ENCODE measurements around the gene TCHHL1.

TCHHL1 gene

GRCh38 chr1:152107984-152108881, 19.4 kb upstream of the TCHHL1 start:
- no peak for DNase-seq

GRCh38 chr1:152107031-152107983, 18.4 kb upstream of the TCHHL1 start:
- no peak overlapping the region for H3K27ac ChIP-seq
- H3K27me3 ChIP-seq (ENCODE audit: insufficient read depth, low read depth, severe bottlenecking) = peaks cover 91% of the 10 kb centered on the region
- no peak for TF ChIP-seq CTCF (IDR thresholded peaks at IDR 0.05; ENCODE audit: low read depth, low read length)
- H3K4me3 ChIP-seq (ENCODE audit: low read depth, low read length) = no peak overlapping the region
- no peak for DNase-seq
- no peaks in the 10 kb centered on the region for H3K36me3 ChIP-seq
- peaks cover 42% of the 10 kb centered on the region for H3K9me3 ChIP-seq (ENCODE audit: severe bottlenecking)

More at GRCh38 chr1:152107984-152108881, 19.4 kb upstream of the TCHHL1 start:
- Histone ChIP-seq H3K27ac (no peak overlapping the region), H3K27me3 (ENCODE audit: insufficient read depth, low read depth, severe bottlenecking) (peaks cover 91% of the 10 kb centered on the region), H3K36me3 (no peaks in the 10 kb centered on the region), H3K9me3 (ENCODE audit: severe bottlenecking) (peaks cover 52% of the 10 kb centered on the region), H3K4me3 (ENCODE audit: low read depth, low read length) (no peak overlapping the region)
- TF ChIP-seq CTCF (IDR thresholded peaks at IDR 0.05; ENCODE audit: low read depth, low read length) = no peak

DNA sequence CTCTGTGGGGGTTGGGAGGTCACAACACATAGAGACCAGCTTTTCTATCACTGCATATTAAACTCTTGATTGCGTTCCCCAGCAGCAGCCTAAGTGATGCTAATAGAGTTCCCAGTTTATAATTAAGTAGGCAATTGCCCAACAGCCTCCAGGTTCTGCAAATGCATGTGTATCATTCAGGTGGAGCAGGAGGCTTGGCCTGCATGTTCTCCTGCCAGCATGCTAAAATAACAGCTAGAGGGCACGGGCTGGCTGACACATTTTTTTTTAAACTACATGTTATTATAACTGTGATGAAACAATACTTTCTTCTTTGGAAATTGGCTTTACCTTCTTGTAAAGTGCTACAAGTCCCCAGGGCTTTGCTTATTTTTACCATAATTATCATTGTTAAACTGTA, 16.0 kb upstream of the TCHHL1 start:
- Histone ChIP-seq H3K9me3 (ENCODE audit: severe bottlenecking) (peaks cover 28% of the 10 kb centered on the region), H3K27ac (no peak overlapping the region), H3K36me3 (no peaks in the 10 kb centered on the region), H3K4me3 (ENCODE audit: low read depth, low read length) (no peak overlapping the region), H3K27me3 (ENCODE audit: insufficient read depth, low read depth, severe bottlenecking) (peaks cover 95% of the 10 kb centered on the region)
- no peak for TF ChIP-seq CTCF (IDR thresholded peaks at IDR 0.05; ENCODE audit: low read depth, low read length)
- DNase-seq = no peak

DNA sequence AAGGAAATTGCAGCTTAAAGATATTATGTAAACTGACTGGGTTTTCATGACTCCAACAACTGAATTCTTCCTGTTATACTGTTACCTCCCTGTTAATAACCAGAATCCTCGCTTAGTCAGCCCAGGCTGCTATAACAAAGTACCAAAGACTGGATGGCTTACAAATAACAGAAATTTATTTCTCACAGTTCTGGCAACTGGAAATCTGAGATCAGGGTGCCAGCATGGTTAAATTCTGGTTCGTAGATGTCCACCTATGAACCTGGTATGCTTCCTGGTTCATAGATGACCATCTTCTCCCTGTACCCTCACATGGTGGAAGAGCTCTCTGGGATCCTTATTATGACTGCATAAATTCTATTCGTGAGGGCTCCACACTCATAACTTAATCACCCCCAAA, 8.1 kb upstream of the TCHHL1 start:
- no peak for TF ChIP-seq CTCF (IDR thresholded peaks at IDR 0.05; ENCODE audit: low read depth, low read length)
- Histone ChIP-seq H3K27me3 (ENCODE audit: insufficient read depth, low read depth, severe bottlenecking) (peaks cover 80% of the 10 kb centered on the region), H3K27ac (no peak overlapping the region), H3K9me3 (ENCODE audit: severe bottlenecking) (peaks cover 9% of the 10 kb centered on the region), H3K36me3 (no peaks in the 10 kb centered on the region), H3K4me3 (ENCODE audit: low read depth, low read length) (no peak overlapping the region)
- DNase-seq = no peak

- Histone ChIP-seq H3K9me3 (ENCODE audit: severe bottlenecking) (no peaks in the 10 kb centered on the region), H3K36me3 (no peaks in the 10 kb centered on the region), H3K4me3 (ENCODE audit: low read depth, low read length) (no peak overlapping the region), H3K27me3 (ENCODE audit: insufficient read depth, low read depth, severe bottlenecking) (peaks cover 91% of the 10 kb centered on the region), H3K27ac (no peak overlapping the region)
- DNase-seq = no peak
- no peak for TF ChIP-seq CTCF (IDR thresholded peaks at IDR 0.05; ENCODE audit: low read depth, low read length)
Observed at GRCh38 chr1:152086760-152087159, 2.1 kb downstream of the TCHHL1 start.
